Lung (tissue), 12 donors: ENCODE results near the gene TPSG1. TPM values are rescaled to one million over a fixed set of nuclear protein-coding genes. Genes with fewer than 3 reads are reported as not detected.

ENCODE experiments used
- ATAC-seq: fragments of 200-7000 bp; cut with Tn5 transposase; one replicate; pipeline ENCODE4 v1.9.1; 2020; ENCODE audit warnings: moderate number of reproducible peaks; ENCODE audit not compliant: insufficient read depth, low FRiP score
- DNase-seq, 3 donors: peaks; one replicate each; pipeline ENCODE4 v3.0.0-alpha.2; 2013 to 2017
- H3K27ac ChIP-seq, 2 donors: one replicate each; pipeline ENCODE4 v1.5.1; 2013; ENCODE audit warnings: mild to moderate bottlenecking in 2 of 2, moderate library complexity in 2 of 2, control low read depth in 1 of 2, inconsistent platforms in 1 of 2, low read depth in 1 of 2, low read length in 1 of 2
- H3K27me3 ChIP-seq, 3 donors: one replicate each; pipeline ENCODE4 v1.5.1; 2013; ENCODE audit warnings: low read length in 2 of 3; ENCODE audit not compliant: control insufficient read depth in 3 of 3, insufficient read depth in 3 of 3
- H3K36me3 ChIP-seq, 4 donors: one replicate each; pipeline ENCODE4 v1.5.1; 2013; ENCODE audit warnings: low read length in 4 of 4, mild to moderate bottlenecking in 1 of 4, moderate library complexity in 1 of 4; ENCODE audit not compliant: control insufficient read depth in 4 of 4, insufficient read depth in 4 of 4
- H3K4me1 ChIP-seq, 5 donors: one replicate each; pipeline ENCODE4 v1.5.1; 2013; ENCODE audit warnings: low read length in 5 of 5, mild to moderate bottlenecking in 2 of 5, moderate library complexity in 1 of 5; ENCODE audit not compliant: control insufficient read depth in 5 of 5, insufficient read depth in 5 of 5
- H3K4me3 ChIP-seq: one replicate; pipeline ENCODE4 v1.5.1; 2013; ENCODE audit warnings: mild to moderate bottlenecking, control low read depth, moderate library complexity
- H3K9ac ChIP-seq, 2 donors: one replicate each; pipeline ENCODE4 v1.5.1; 2013; ENCODE audit warnings: low read length in 2 of 2, control low read depth in 1 of 2; ENCODE audit not compliant: insufficient read depth in 1 of 2
- H3K9me3 ChIP-seq, 4 donors: one replicate each; pipeline ENCODE4 v1.5.1; 2013; ENCODE audit warnings: low read length in 3 of 4, mild to moderate bottlenecking in 1 of 4, moderate library complexity in 1 of 4; ENCODE audit not compliant: control insufficient read depth in 4 of 4, insufficient read depth in 3 of 4
- WGBS, 2 donors: extraction: QIAGEN DNeasy Blood & Tissue Kit; methylation state at CpG; one replicate each; pipeline ENCODE4 v1.1.7; 2013; 5-methylcytosine and 5-hydroxymethylcytosine counted together
- polyA plus RNA-seq, 2 donors: library from polyadenylated mRNA; stranded (reverse); fragments of 200-250 nt; gene quantifications; one replicate each; pipeline ENCODE4 v1.2.1, GENCODE V29; 2013
- total RNA-seq, 2 donors: library from RNA; depleted of rRNA in 1 of 2; stranded (reverse); fragments of >200 nt in 1 of 2; gene quantifications; one replicate each; pipeline ENCODE4 v1.2.1, GENCODE V29; 2014 to 2021
- TF ChIP-seq, protein P1 (sequence below): IDR thresholded peaks from 2 replicates; pipeline ENCODE4 v1.5.1; 2012; ENCODE audit warnings: mild to moderate bottlenecking; ENCODE audit errors: control extremely low read depth, extremely low read depth
- donor health status: control.
- donor health status: control.
- donor health status: Bipolar disorder and iron deficiency.
- donor health status: healthy.
- donor health status: DM: yes; HTN: yes; CAD: no.

TPSG1 gene
- total and polyA plus RNA-seq, 4 donors, result 0.03 to 2.9 (median 0.71) TPM; not detected in 1

GRCh38 chr16:1224558-1224957, 510 bp downstream of the TPSG1 start:
- 77 to 91% methylated on average over 8 to 9 of the region's 9 CpGs for WGBS, 2 donors
- DNase-seq (no peak), ATAC-seq (no peak)
- H3K4me1 ChIP-seq, result no peaks in the 10 kb centered on the region
- no peak overlapping the region for H3K4me3 ChIP-seq
- TF ChIP-seq, protein P1, sequence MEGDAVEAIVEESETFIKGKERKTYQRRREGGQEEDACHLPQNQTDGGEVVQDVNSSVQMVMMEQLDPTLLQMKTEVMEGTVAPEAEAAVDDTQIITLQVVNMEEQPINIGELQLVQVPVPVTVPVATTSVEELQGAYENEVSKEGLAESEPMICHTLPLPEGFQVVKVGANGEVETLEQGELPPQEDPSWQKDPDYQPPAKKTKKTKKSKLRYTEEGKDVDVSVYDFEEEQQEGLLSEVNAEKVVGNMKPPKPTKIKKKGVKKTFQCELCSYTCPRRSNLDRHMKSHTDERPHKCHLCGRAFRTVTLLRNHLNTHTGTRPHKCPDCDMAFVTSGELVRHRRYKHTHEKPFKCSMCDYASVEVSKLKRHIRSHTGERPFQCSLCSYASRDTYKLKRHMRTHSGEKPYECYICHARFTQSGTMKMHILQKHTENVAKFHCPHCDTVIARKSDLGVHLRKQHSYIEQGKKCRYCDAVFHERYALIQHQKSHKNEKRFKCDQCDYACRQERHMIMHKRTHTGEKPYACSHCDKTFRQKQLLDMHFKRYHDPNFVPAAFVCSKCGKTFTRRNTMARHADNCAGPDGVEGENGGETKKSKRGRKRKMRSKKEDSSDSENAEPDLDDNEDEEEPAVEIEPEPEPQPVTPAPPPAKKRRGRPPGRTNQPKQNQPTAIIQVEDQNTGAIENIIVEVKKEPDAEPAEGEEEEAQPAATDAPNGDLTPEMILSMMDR, result no peak
- no peak overlapping the region for H3K9ac ChIP-seq
- no peaks in the 10 kb centered on the region for H3K27me3 ChIP-seq
- no peaks in the 10 kb centered on the region for H3K36me3 ChIP-seq
- H3K27ac ChIP-seq, result no peak overlapping the region
- no peaks in the 10 kb centered on the region for H3K9me3 ChIP-seq

- no peak for DNase-seq
- Histone ChIP-seq H3K27me3 (no peaks in the 10 kb centered on the region), H3K9ac (no peak overlapping the region), H3K4me3 (no peak overlapping the region), H3K36me3 (no peaks in the 10 kb centered on the region), H3K27ac (no peak overlapping the region), H3K9me3 (no peaks in the 10 kb centered on the region), H3K4me1 (no peaks in the 10 kb centered on the region)
- TF ChIP-seq, protein P1, result no peak
- ATAC-seq, result no peak
- WGBS, 2 donors, result 84 to 86% methylated on average over 34 to 38 of the region's 38 CpGs
Measured at GRCh38 chr16:1223355-1224214, 1.5 kb downstream of the TPSG1 start.

- Histone ChIP-seq H3K27me3 (no peaks in the 10 kb centered on the region), H3K9me3 (no peaks in the 10 kb centered on the region), H3K4me1 (no peaks in the 10 kb centered on the region), H3K27ac (no peak overlapping the region), H3K4me3 (no peak overlapping the region), H3K36me3 (no peaks in the 10 kb centered on the region), H3K9ac (no peak overlapping the region)
- TF ChIP-seq, protein P1, result no peak
- 76 to 78% methylated on average over 25 of the region's 25 CpGs for WGBS, 2 donors
- ATAC-seq (no peak), DNase-seq (no peak)
Measured at GRCh38 chr16:1222553-1223354, 2.3 kb downstream of the TPSG1 start.
